ENCODE measurements around the gene KLHDC10.
"Not testable (repeated sequence)": the region's sequence is repeated elsewhere in the genome, so short reads cannot be mapped to it uniquely, and the experiment has no call there.

Gene KLHDC10

GRCh38 chr7:130143986-130144311 lies 73.6 kb downstream of the KLHDC10 start:
- Histone ChIP-seq H3K27ac (ENCODE audit: low read length) (no peak overlapping the region), H3K4me3 (ENCODE audit: low read depth in 1 of 2, low read length in 2 of 2) (no peak overlapping the region), H3K36me3 (ENCODE audit: control insufficient read depth in 1 of 2, insufficient read depth in 2 of 2, low read length in 2 of 2) (peaks cover 0 to 7% of the 10 kb centered on the region in 2 donors), H3K27me3 (ENCODE audit: low read depth, low read length) (no peaks in the 10 kb centered on the region), H3K9me3 (ENCODE audit: control insufficient read depth in 1 of 2, low read length in 2 of 2) (no peaks in the 10 kb centered on the region), H3K4me1 (ENCODE audit: control insufficient read depth in 1 of 2, insufficient read depth in 2 of 2, low read length in 2 of 2) (peaks cover 4 to 7% of the 10 kb centered on the region in 2 donors)

GRCh38 chr7:130144312-130145171 lies 74.2 kb downstream of the KLHDC10 start:
- Histone ChIP-seq H3K9me3 (ENCODE audit: control insufficient read depth in 1 of 2, low read length in 2 of 2) (no peaks in the 10 kb centered on the region), H3K4me1 (ENCODE audit: control insufficient read depth in 1 of 2, insufficient read depth in 2 of 2, low read length in 2 of 2) (peaks cover 4 to 7% of the 10 kb centered on the region in 2 donors), H3K27ac (ENCODE audit: low read length) (no peak overlapping the region), H3K4me3 (ENCODE audit: low read depth in 1 of 2, low read length in 2 of 2) (no peak overlapping the region), H3K36me3 (ENCODE audit: control insufficient read depth in 1 of 2, insufficient read depth in 2 of 2, low read length in 2 of 2) (peaks cover 0 to 4% of the 10 kb centered on the region in 2 donors), H3K27me3 (ENCODE audit: low read depth, low read length) (no peaks in the 10 kb centered on the region)

GRCh38 chr7:130145424-130146100 lies 75.2 kb downstream of the KLHDC10 start:
- Histone ChIP-seq H3K27me3 (ENCODE audit: low read depth, low read length) (no peaks in the 10 kb centered on the region), H3K9me3 (ENCODE audit: control insufficient read depth in 1 of 2, low read length in 2 of 2) (no peaks in the 10 kb centered on the region), H3K27ac (ENCODE audit: low read length) (no peak overlapping the region), H3K36me3 (ENCODE audit: control insufficient read depth in 1 of 2, insufficient read depth in 2 of 2, low read length in 2 of 2) (no peaks in the 10 kb centered on the region), H3K4me1 (ENCODE audit: control insufficient read depth in 1 of 2, insufficient read depth in 2 of 2, low read length in 2 of 2) (peaks cover 4 to 7% of the 10 kb centered on the region in 2 donors), H3K4me3 (ENCODE audit: low read depth in 1 of 2, low read length in 2 of 2) (no peak overlapping the region)

GRCh38 chr7:130146142-130146541 lies 75.8 kb downstream of the KLHDC10 start:
- H3K4me1 ChIP-seq (ENCODE audit: control insufficient read depth in 1 of 2, insufficient read depth in 2 of 2, low read length in 2 of 2); H3K27me3 ChIP-seq (ENCODE audit: low read depth, low read length); H3K4me3 ChIP-seq (ENCODE audit: low read depth in 1 of 2, low read length in 2 of 2); H3K9me3 ChIP-seq (ENCODE audit: control insufficient read depth in 1 of 2, low read length in 2 of 2); H3K27ac ChIP-seq (ENCODE audit: low read length); H3K36me3 ChIP-seq (ENCODE audit: control insufficient read depth in 1 of 2, insufficient read depth in 2 of 2, low read length in 2 of 2): not testable (repeated sequence)

GRCh38 chr7:130146693-130147405 lies 76.5 kb downstream of the KLHDC10 start:
- no peaks in the 10 kb centered on the region for H3K27me3 ChIP-seq (ENCODE audit: low read depth, low read length)
- H3K4me3 ChIP-seq (ENCODE audit: low read depth in 1 of 2, low read length in 2 of 2) = no peak overlapping the region
- peaks cover 4% of the 10 kb centered on the region in 2 donors for H3K4me1 ChIP-seq (ENCODE audit: control insufficient read depth in 1 of 2, insufficient read depth in 2 of 2, low read length in 2 of 2)
- no peak overlapping the region for H3K27ac ChIP-seq (ENCODE audit: low read length)
- H3K36me3 ChIP-seq (ENCODE audit: control insufficient read depth in 1 of 2, insufficient read depth in 2 of 2, low read length in 2 of 2) = no peaks in the 10 kb centered on the region
- H3K9me3 ChIP-seq (ENCODE audit: control insufficient read depth in 1 of 2, low read length in 2 of 2) = no peaks in the 10 kb centered on the region

- no peaks in the 10 kb centered on the region for H3K4me1 ChIP-seq (ENCODE audit: control insufficient read depth in 1 of 2, insufficient read depth in 2 of 2, low read length in 2 of 2)
- H3K27me3 ChIP-seq (ENCODE audit: low read depth, low read length) = no peaks in the 10 kb centered on the region
- H3K4me3 ChIP-seq (ENCODE audit: low read depth in 1 of 2, low read length in 2 of 2) = no peak overlapping the region
- no peaks in the 10 kb centered on the region for H3K9me3 ChIP-seq (ENCODE audit: control insufficient read depth in 1 of 2, low read length in 2 of 2)
- no peak overlapping the region for H3K27ac ChIP-seq (ENCODE audit: low read length)
- no peaks in the 10 kb centered on the region for H3K36me3 ChIP-seq (ENCODE audit: control insufficient read depth in 1 of 2, insufficient read depth in 2 of 2, low read length in 2 of 2)
Measured at GRCh38 chr7:130147710-130148325, 77.5 kb downstream of the KLHDC10 start.

- no peaks in the 10 kb centered on the region for H3K9me3 ChIP-seq (ENCODE audit: control insufficient read depth in 1 of 2, low read length in 2 of 2)
- no peak overlapping the region for H3K27ac ChIP-seq (ENCODE audit: low read length)
- H3K4me1 ChIP-seq (ENCODE audit: control insufficient read depth in 1 of 2, insufficient read depth in 2 of 2, low read length in 2 of 2) = no peaks in the 10 kb centered on the region
- no peaks in the 10 kb centered on the region for H3K27me3 ChIP-seq (ENCODE audit: low read depth, low read length)
- H3K4me3 ChIP-seq (ENCODE audit: low read depth in 1 of 2, low read length in 2 of 2) = no peak overlapping the region
- H3K36me3 ChIP-seq (ENCODE audit: control insufficient read depth in 1 of 2, insufficient read depth in 2 of 2, low read length in 2 of 2) = no peaks in the 10 kb centered on the region
Measured at GRCh38 chr7:130148561-130148960, 78.2 kb downstream of the KLHDC10 start.

GRCh38 chr7:130149281-130150139 lies 79.2 kb downstream of the KLHDC10 start:
- H3K27ac ChIP-seq (ENCODE audit: low read length) = no peak overlapping the region
- H3K36me3 ChIP-seq (ENCODE audit: control insufficient read depth in 1 of 2, insufficient read depth in 2 of 2, low read length in 2 of 2) = no peaks in the 10 kb centered on the region
- no peak overlapping the region for H3K4me3 ChIP-seq (ENCODE audit: low read depth in 1 of 2, low read length in 2 of 2)
- no peaks in the 10 kb centered on the region for H3K4me1 ChIP-seq (ENCODE audit: control insufficient read depth in 1 of 2, insufficient read depth in 2 of 2, low read length in 2 of 2)
- H3K27me3 ChIP-seq (ENCODE audit: low read depth, low read length) = no peaks in the 10 kb centered on the region
- no peaks in the 10 kb centered on the region for H3K9me3 ChIP-seq (ENCODE audit: control insufficient read depth in 1 of 2, low read length in 2 of 2)

- no peaks in the 10 kb centered on the region for H3K36me3 ChIP-seq (ENCODE audit: control insufficient read depth in 1 of 2, insufficient read depth in 2 of 2, low read length in 2 of 2)
- no peaks in the 10 kb centered on the region for H3K27me3 ChIP-seq (ENCODE audit: low read depth, low read length)
- no peaks in the 10 kb centered on the region for H3K9me3 ChIP-seq (ENCODE audit: control insufficient read depth in 1 of 2, low read length in 2 of 2)
- H3K4me1 ChIP-seq (ENCODE audit: control insufficient read depth in 1 of 2, insufficient read depth in 2 of 2, low read length in 2 of 2) = no peaks in the 10 kb centered on the region
- H3K27ac ChIP-seq (ENCODE audit: low read length) = no peak overlapping the region
- H3K4me3 ChIP-seq (ENCODE audit: low read depth in 1 of 2, low read length in 2 of 2) = no peak overlapping the region
Measured at GRCh38 chr7:130150587-130150986, 80.3 kb downstream of the KLHDC10 start.

- Histone ChIP-seq H3K9me3 (ENCODE audit: control insufficient read depth in 1 of 2, low read length in 2 of 2) (peaks cover 0 to 5% of the 10 kb centered on the region in 2 donors), H3K27me3 (ENCODE audit: low read depth, low read length) (no peaks in the 10 kb centered on the region), H3K27ac (ENCODE audit: low read length) (no peak overlapping the region), H3K4me1 (ENCODE audit: control insufficient read depth in 1 of 2, insufficient read depth in 2 of 2, low read length in 2 of 2) (no peaks in the 10 kb centered on the region), H3K4me3 (ENCODE audit: low read depth in 1 of 2, low read length in 2 of 2) (no peak overlapping the region), H3K36me3 (ENCODE audit: control insufficient read depth in 1 of 2, insufficient read depth in 2 of 2, low read length in 2 of 2) (no peaks in the 10 kb centered on the region)
Measured at GRCh38 chr7:130151591-130152492, 81.5 kb downstream of the KLHDC10 start.

All from muscle layer of duodenum (tissue), 2 donors.